GM19193 (cell line): ENCODE measurements around the gene ZBTB16.

Source experiments
- POLR2A ChIP-seq: IDR thresholded peaks from 4 replicates; pipeline ENCODE4 v1.6.1; 2011; ENCODE audit not compliant: insufficient read depth, insufficient read length; ENCODE audit errors: extremely low read depth

ZBTB16 gene

GRCh38 chr11:114256176-114256966, 196.9 kb downstream of the ZBTB16 start:
- TF ChIP-seq POLR2A, result no peak

GRCh38 chr11:114256967-114257286, 197.4 kb downstream of the ZBTB16 start:
- TF ChIP-seq POLR2A, result no peak

- TF ChIP-seq POLR2A, result no peak
Measured at GRCh38 chr11:114257621-114258558, 198.4 kb downstream of the ZBTB16 start.

- no peak for TF ChIP-seq POLR2A
Measured at GRCh38 chr11:114258696-114259095, 199.2 kb downstream of the ZBTB16 start.

- no peak for TF ChIP-seq POLR2A
Measured at GRCh38 chr11:114259124-114259526, 199.6 kb downstream of the ZBTB16 start.

GRCh38 chr11:114259551-114259983, 200.1 kb downstream of the ZBTB16 start:
- no peak for TF ChIP-seq POLR2A

- TF ChIP-seq POLR2A, result no peak
Measured at GRCh38 chr11:114260077-114260476, 200.6 kb downstream of the ZBTB16 start.

GRCh38 chr11:114260483-114260882, 201.0 kb downstream of the ZBTB16 start:
- no peak for TF ChIP-seq POLR2A

GRCh38 chr11:114261791-114262190, 202.3 kb downstream of the ZBTB16 start:
- no peak for TF ChIP-seq POLR2A

- TF ChIP-seq POLR2A, result no peak
Measured at GRCh38 chr11:114262681-114263512, 203.4 kb downstream of the ZBTB16 start.

- no peak for TF ChIP-seq POLR2A
Measured at GRCh38 chr11:114263513-114264170, 204.1 kb downstream of the ZBTB16 start.

- no peak for TF ChIP-seq POLR2A
Measured at GRCh38 chr11:114264381-114264780, 204.9 kb downstream of the ZBTB16 start.

- TF ChIP-seq POLR2A, result no peak
Measured at GRCh38 chr11:114265122-114265878, 205.8 kb downstream of the ZBTB16 start.

- no peak for TF ChIP-seq POLR2A
Measured at GRCh38 chr11:114269498-114269897, 210.0 kb downstream of the ZBTB16 start.
